NCI-H2171 (cell line): Measurements from ENCODE around the gene ZNF493.

Experiments used
- DNase-seq: peaks from one replicate; lab custom pipeline; 2025; lab: John Stamatoyannopoulos, UW

The ZNF493 gene

DNA sequence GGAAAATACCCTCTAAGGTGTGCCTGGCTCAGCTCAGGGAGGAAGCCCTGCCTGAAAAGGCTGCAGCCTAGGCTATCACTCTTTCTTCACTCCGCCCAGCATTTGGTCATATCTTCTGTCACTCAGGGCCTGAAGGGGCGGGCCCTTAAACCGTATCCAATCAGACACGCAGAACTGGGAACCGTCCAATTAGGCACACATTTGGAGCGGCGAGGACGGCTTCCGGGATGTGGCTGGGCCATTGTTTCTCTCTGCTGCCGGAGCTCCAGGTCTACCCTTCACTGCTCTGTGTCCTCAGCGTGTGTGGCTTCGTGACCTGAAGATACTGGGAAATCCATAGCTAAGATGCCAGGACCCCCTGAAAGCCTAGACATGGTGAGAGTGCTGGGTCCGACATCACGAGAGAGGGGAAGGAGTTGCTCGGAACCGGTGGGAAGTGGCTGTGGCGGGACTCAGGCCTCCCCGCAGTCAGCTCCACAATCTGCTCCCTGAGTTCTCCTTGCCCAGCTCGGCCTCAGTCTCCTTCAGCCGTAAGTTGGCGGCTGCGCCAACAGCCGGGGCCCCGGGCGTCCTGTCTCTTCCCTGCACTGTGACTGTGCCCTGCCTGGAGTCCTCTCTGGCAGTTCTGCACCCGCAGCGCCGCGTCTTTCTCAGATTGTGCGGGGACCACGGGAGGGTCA, at the start of gene ZNF493:
ZNF493 (plus strand) TSS at position 241 of the 680 bp plus-strand sequence; CDS start at position 346, 105 bp downstream.
- peak; percentile 94 for DNase-seq

DNA sequence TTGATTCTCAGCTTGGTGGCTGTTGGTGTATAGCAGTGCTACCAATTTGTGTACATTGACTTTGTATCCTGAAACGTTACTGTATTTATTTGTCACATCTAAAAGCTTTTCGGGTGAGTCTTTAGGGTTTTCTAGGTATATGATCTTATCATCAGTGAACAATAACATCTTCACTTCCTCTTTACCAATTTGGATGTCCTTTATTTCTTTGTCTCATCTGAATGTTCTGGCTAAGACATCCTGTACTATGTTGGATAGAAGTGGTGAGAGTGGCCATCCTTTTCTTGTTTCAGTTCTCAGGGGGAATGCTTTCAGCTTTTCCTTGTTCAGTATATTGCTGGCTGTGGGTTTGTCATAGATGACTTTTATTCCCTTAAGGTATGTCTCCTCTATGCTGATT, 44.1 kb upstream of the ZNF493 start:
- DNase-seq: no peak

- DNase-seq: peak; percentile 92
These were observed 38.0 kb upstream of the ZNF493 start, which contains the start of gene ZNF738 for GRCh38 chr19:21358768-21359451. Gene ZNF738 (plus strand): TSS chr19:21359000. CDS start chr19:21359141, 141 bp downstream.

GRCh38 chr19:21362291-21362690, 34.6 kb upstream of the ZNF493 start:
- DNase-seq: no peak

GRCh38 chr19:21383980-21384582, 12.9 kb upstream of the ZNF493 start:
- DNase-seq: no peak

DNA sequence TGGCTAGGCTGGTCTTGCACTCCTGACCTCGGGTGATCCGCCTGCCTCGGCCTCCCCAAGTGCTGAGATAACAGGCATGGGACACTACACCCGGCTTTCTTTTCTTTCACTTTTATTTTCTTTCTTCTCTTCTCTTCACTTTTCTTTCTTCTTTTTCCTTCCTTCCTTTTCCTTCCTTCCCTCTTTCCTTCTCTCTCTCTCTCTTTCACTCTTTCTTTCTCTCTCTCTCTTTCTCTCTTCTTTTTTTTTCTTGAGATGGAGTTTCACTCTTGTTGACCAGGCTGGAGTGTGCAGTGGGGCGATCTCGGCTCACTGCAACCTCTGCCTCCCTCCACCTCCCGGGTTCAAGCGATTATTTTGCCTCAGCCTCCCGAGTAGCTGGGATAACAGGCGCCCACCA, 812 bp upstream of the ZNF493 start:
- no peak for DNase-seq

- no peak for DNase-seq
These were observed 1.9 kb downstream of the ZNF493 start for GRCh38 chr19:21398851-21399250.

- no peak for DNase-seq
These were observed 5.5 kb downstream of the ZNF493 start for GRCh38 chr19:21402303-21402985.

DNA sequence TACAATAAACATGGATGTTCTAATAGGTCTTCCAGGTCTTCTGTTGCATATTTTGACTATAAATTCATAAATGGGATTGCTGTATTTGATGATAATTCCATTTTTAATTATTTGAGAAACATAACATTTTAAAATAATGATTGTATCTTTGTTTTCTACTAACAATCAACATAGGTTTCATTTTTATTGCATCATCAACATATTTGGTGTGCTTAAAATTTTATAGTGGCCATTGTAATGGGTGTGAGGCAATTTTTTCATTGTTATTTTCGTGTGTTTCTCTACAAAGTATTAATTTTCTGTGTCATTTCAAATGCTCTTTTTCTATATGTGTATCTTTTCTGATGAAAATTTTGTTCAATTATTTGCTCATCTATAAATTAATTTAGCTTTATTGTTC, 13.2 kb downstream of the ZNF493 start:
- no peak for DNase-seq

GRCh38 chr19:21422244-21422643, 25.3 kb downstream of the ZNF493 start:
- no peak for DNase-seq

DNA sequence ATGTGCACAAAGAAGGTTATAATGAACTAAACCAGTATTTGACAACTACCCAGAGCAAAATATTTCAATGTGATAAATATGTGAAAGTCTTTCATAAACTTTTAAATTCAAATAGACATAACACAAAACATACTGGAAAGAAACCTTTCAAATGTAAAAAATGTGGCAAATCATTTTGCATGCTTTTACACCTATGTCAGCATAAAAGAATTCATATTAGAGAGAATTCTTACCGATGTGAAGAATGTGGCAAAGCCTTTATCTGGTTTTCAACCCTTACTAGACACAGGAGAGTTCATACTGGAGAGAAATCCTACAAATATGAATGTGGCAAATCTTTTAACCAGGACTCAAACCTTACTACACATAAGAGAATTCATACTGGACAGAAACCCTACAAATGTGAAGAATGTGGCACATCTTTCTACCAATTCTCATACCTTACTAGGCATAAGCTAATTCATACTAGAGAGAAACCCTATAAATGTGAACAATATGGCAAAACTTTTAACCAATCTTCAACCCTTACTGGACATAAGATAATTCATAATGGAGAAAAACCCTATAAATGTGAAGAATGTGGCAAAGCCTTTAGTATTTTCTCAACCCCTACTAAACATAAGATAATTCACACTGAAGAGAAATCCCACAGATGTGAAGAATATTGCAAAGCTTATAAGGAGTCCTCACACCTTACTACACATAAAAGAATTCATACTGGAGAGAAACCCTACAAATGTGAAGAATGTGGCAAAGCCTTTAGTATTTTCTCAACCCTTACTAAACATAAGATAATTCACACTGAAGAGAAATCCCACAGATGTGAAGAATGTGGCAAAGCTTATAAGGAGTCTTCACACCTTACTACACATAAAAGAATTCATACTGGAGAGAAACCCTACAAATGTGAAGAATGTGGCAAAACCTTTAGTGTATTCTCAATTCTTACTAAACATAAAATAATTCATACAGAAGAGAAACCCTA, 26.4 kb downstream of the ZNF493 start:
- DNase-seq: no peak

DNA sequence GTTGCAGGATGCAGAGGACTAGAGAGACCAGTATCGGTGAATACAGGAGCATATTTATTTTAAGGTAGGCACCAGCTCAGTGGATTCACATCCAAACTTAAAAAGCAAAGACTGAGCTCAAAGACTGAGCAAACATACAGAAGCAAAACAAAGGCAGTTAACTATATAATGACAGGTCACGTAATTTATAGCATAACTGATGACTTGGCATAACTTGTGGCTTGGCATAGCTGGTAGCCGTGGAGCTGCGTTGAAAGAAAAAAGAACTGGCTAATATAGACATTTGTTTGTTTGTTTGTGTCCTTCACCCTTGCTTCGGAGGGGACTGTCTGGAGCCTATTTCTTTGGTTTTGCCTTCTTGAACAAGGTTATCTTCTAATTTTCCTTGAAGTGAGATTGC, 33.7 kb downstream of the ZNF493 start:
- DNase-seq: no peak

GRCh38 chr19:21432590-21432989, 35.7 kb downstream of the ZNF493 start:
- DNase-seq: no peak

GRCh38 chr19:21434516-21434915, 37.6 kb downstream of the ZNF493 start:
- no peak for DNase-seq

- no peak for DNase-seq
These were observed 38.1 kb downstream of the ZNF493 start for GRCh38 chr19:21434967-21435544.

GRCh38 chr19:21439201-21439751, 42.3 kb downstream of the ZNF493 start:
- DNase-seq: no peak

DNA sequence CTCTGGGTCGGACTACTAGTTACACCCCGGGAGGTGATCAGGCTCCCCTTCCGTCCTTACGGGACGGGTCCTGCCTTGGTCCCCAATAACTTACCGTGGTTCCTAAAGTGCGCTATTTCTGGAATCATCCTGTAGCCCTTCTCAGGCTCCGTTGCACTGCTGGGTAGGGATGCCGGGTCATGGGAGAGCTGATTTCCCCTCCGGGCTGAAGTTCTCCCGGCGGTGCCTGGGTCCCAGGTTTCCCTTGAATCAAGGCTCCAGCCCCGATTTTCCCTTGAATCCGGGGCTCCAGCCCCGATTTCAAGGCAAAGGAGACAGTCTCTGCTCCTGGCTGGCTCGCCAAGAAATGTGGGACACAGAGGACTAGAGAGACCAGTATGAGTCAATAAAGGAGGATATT, 43.4 kb downstream of the ZNF493 start:
- DNase-seq: no peak

GRCh38 chr19:21451187-21451586, 54.3 kb downstream of the ZNF493 start:
- DNase-seq: no peak

- DNase-seq: no peak
These were observed 58.0 kb downstream of the ZNF493 start for GRCh38 chr19:21454901-21455300.

- no peak for DNase-seq
These were observed 63.8 kb downstream of the ZNF493 start for GRCh38 chr19:21460686-21461085.

GRCh38 chr19:21462540-21462939, 65.6 kb downstream of the ZNF493 start:
- no peak for DNase-seq
